OCI-M2 (cell line): Measurements from ENCODE around the gene PCMTD2.

Source experiments
- DNase-seq: peaks from one replicate; lab custom pipeline; 2025; ENCODE audit not compliant: unreplicated experiment; lab: John Stamatoyannopoulos, UW

The PCMTD2 gene

DNA sequence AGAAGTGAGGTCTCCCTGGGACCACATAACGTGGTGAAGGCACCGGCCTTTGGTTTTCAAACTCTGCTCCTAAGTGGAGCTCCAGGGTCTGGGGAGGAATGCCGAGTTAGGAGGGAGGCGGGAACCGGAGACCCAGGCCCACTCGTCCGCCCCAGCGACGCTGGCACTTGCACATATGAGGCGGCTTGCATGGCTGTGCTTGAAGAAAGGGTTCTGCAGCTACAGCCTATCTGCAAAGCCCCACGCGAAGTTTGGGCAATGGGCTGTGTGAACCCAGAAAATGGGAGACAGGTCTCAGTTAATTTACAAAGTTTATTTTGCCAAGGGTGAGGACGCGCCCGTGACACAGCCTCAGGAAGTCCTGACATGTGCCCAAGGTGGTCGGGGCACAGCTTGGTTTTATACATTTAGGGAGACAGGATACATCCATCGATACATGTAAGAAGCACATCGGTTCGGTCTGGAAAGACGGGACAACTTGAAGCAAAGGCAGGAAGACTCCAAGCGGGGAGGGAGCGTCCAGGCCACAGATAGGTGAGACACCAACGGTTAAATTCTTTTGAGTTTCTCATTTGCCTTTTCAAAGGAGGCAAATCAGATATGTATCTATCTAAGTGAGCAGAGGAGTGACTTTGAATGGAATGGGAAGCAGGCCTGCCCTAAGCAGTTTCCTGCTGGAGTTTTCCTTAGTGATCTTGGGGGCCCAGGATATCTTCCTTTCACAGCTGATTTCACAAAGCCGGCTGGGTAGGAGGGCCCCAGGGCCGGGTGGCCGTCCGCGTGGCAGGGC is 782 bp upstream of the PCMTD2 start:
- DNase-seq, result no peak

DNA sequence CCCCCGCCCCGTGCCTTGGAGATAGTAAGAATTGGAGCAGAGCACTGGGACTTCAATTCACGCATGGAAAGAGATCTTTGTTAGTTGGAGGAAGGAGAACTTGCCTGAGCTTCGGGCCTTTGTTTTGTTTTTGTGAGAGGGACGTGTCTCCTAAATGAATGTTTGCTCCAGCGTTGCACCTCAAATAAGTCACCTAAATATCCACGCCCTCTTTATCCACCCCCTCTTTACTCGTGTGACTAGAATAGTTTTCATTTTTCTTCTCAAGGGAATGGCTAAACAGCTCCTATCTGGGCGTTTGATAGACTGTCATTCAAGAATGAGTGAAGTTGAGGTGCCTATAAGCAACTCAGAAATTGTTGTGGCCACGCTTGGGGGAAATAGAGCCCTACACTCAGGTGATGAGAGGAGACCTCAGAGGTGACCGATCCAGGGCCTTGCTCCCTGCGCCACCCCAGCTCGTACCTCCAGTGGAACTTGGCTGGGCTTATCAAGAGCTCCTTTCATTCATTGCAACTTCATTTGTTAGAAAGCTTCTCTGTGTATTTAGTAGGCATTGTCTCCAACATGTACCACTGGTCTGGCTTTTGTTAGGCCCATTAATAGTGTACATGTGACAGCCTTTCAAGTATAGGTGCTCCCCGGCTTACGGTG is 861 bp downstream of the PCMTD2 start:
- no peak for DNase-seq

DNA sequence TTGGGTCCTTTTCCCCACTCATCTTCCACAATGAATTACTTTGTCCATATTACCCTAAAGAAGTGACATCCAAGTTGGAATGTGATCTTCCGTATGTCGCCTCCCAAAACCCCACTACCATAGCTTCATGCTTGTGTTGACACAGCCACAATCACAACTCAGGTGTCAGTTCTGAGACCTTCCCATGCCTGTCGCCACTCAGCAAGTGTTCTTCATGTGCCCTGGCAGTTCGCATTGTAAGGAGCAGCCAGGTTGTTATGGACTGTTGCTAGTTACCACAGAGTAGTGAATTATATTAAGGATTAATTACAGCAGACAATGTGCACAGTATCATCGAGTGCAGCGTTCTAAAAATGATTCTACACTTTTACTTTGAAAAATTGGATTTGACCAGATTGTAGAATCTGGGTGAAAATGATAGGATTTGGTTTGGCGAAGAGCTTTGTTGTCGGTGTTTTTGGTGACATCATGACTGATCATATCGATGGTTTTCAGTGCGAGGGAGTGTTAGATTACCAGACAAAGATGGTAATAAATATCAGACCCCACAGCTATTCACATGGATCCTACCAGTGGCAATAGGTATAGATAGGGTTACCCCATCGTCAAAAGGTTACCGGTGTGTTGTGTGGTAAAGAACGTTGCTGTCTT is 1.7 kb downstream of the PCMTD2 start:
- DNase-seq, result no peak

DNA sequence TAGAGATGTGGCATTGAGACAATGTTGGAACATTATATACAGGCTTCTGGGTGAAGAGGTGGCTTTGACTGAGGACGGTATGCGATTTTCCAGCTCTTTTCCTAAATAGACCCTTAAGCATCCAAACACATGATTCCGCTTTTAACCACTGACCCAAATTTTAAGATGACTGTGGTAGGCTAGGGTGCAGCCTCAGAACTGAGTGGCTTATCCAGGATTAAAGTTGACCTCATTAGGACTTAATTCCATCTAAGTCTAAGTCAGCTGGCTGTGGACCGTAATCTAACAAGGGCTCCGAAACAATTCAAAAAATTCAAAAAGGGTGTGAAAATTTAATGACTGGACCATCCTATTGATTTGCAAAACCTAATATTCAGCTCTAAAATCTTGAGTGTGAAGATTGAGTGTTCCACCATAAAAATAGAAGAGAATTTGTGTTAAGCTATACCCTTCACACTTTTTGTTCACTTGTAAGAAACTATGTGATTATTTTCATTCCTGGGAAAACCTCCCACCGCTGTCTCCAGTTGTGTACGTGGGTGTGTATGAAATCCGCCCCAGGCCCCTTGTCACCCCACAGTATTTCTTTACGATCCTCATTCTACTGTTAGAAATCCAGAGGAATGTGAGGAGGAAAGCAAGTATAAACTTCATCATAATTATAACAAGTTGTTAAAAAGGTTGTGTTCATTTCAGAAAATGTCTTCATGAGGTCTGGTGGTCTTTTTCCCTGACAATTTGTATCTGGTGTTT is 2.7 kb downstream of the PCMTD2 start:
- DNase-seq, result no peak

DNA sequence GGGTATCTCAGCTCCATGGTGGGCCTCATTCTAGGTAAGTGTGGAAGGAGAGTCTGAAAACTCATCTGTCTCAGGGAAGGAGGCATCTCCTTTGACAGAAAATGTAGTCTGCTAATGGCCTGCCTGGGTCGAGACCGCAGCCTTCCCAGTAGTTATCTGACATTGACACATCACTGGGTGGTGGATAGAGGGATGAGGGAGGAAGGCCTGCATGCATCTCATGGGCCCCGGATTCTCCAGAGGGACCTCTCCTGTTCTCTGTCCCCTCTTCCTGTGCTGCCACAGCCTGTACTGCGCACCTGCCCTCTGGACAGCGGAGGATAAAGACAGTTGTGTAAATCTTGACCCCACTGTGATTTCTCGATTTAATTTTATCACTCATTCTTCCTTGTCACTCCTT is 4.7 kb downstream of the PCMTD2 start:
- DNase-seq, result no peak

DNA sequence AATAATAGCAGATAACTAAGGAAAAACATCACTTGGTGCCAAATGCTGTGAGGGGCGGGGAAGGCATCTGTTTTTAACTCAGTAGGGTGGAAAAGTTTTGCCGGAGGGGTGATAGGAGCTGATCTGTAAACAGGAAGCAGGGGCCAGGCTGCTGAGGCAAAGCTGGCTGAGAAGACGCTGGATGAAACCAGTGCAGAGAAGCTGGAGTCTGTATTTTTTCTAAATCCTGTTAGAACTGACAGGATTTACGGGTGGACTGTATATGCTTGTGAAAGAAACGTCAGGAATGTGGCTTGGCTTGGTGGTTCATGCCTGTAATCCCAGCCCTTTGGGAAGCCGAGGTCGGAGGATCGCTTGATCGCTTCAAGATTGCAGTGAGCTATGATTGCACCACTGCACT is 5.6 kb downstream of the PCMTD2 start:
- no peak for DNase-seq

DNA sequence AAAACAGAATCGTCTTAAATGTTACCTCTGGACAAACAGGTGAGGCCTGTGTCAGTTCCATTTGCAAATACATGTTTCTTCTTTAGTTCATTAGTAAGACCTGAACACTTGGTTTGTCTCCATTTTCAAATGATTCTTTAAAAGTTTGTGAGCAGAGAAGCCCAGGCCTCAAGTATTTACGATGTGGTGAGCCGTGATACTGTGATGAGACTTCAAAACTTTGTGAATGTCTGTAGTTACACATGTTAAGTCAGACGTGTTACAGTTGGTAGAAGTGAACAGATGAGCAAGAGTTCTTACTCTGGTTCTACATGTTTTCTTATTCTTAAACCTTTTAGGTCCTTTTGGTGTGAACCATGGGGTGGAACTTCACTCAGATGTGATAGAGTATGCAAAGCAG is 8.5 kb downstream of the PCMTD2 start:
- DNase-seq, result no peak

DNA sequence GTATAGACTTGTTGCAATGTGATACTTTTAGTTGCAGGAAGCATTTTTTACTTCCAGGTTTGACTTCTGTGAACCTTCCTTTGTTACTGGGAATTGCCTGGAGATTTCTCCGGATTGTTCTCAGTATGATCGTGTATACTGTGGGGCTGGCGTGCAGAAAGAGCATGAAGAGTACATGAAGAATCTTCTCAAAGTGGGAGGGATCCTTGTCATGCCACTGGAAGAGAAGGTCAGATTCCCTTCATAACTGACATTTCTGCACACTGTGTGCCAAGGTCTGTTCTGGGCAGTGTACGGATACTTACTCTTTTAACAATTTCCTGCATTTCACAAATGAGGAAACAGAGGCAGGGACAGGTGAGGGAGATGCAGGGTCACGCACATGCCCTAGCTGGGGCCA is 9.7 kb downstream of the PCMTD2 start:
- DNase-seq, result no peak

DNA sequence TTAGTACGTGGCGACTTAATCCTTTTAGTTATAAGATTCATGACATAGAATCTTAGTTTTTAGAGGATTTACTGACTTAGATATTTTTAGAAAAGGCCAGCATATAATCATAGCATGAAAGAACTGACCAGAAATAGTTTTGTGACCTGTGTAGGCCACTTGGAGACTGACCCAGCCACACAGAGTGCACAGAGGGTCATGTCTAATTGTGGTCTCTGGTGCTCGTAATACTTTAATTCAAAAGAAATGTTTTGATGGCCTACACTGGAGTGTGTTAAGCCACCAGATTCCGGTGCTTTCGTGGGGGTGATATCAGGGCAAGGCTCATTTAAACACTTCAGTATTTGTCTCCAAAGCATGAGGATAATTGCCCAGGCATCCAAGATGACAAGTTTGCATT is 11.4 kb downstream of the PCMTD2 start:
- no peak for DNase-seq

DNA sequence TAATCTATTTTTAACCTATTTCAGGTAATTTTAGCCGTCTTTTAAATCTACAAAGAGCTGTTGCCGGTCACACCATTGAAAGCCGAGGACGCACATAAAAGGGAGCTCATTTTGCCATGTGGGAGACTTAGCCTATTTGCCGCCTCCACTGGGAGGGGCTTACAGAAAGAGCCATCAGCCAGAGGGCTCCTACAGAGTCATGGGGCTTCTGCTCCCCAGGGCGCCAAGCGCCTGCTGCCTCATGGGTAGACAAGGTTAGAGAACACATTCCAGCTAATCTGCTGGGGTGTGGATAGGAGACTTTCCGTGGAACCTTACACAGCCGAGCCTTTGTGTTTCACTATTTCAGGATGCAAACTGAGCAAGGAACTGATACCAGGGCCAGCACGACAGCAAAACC is 12.6 kb downstream of the PCMTD2 start:
- no peak for DNase-seq

DNA sequence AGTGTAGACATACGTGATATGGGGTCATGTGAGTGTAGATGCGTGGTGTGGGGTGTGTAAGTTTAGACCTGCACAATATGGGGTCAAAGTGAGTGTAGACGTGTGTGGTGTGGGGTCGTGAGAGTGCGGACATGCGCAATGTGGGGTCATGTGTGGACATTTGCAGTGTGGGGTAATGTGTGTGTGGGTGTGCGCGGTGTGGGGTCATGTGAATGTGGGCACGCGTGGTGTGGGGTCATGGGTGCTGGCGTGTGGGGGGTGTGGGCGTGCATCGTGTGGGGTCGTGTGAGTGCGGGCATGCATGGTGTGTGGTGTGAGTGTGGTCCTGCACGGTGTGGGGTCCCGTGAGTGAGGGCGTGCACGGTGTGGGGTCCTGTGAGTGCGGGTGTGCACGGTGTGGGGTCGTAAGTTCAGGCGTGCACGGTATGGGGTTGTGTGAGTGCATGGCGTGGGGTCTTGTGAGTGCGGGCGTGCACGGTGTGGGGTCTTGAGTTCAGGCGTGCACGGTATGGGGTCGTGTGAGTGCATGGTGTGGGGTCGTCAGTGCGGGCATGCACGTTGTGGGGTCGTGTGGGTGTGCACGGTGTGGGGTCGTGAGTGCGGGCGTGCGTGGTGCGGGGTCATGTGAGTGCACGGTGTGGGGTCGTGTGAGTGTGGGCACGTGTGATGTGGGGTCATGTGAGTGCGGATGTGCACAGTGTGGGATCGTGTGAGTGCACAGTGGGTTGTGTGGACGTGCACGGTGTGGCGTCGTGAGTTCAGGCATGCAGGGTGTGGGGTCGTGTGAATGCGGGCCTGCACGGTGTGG is 14.3 kb downstream of the PCMTD2 start:
- DNase-seq, result no peak

DNA sequence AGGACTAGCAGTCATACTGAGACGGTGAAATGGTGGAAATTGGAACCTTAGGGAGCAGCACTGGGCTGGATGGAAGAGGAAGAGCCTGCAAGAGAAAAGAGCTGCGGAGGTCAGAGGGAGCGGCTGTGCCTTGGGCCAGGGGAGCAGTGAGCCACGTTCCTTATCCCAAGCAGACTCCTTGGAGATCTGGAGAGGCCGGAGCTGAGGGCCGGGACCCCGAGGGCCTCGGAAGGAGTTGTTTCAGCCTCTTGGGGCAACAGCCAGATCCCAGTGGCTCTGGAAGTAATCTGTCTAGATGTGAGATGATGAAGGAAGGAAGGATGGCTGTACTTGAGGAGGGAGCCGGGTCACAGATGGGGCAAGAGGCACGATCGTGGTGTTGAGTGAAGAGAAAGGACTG is 16.1 kb downstream of the PCMTD2 start:
- DNase-seq, result no peak

DNA sequence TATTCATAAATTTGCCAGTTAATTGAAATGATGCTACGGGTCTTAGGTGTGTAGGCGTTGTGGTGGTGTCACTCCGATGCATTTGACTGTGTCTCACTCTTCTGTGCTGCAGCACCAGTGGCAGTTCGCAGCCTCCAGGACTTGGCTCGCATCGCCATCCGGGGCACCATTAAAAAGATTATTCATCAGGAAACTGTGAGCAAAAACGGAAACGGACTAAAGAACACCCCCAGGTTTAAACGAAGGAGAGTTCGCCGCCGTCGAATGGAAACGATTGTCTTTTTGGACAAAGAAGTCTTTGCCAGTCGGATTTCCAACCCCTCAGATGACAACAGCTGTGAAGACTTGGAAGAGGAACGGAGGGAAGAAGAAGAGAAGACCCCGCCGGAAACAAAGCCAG is 17.6 kb downstream of the PCMTD2 start:
- no peak for DNase-seq

DNA sequence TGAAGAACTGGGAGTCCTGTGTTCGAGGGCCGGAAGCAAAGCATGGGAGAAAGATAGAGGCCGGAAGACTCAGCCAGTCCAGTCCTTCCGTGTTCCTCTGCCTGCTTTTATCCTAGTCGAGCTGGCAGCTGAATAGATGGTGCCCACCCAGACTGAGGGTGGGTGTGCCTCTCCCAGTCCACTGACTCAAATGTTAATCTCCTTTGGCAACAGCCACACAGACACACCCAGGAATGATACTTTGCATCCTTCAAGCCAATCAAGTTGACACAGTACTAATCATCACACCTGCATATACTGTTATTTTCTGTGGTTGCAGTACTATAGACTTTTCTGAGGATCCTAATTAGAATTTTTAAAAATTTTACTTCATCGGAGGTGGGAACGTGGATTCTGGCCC is 21.3 kb downstream of the PCMTD2 start:
- no peak for DNase-seq

DNA sequence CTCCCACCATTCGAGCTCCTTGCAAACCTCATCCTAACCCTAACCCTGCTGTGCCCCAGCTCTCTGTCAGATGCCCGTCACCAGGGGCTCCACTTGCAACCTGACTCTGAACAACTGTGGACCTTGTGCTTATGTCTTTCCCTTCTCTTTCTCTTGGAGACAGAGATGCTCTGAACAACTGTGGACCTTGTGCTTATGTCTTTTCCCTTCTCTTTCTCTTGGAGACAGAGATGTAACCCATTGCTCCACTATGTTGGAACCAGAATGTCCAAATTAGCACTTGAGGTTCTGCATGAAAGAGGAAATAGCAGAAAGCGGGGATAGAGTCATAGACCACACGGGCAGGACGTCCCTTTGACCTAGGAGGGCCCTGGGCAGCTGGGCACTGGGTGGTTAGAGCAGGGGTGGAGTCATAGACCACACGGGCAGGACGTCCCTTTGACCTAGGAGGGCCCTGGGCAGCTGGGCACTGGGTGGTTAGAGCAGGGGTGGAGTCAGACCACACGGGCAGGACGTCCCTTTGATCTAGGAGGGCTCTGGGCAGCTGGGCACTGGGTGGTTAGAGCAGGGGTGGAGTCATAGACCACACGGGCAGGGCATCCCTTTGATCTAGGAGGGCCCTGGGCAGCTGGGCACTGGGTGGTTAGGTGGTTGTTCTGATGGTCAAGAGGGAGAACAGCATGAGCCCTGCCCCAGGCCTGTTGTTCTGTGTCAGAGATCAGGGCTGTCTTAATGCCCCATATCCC is 22.2 kb downstream of the PCMTD2 start:
- DNase-seq, result no peak

DNA sequence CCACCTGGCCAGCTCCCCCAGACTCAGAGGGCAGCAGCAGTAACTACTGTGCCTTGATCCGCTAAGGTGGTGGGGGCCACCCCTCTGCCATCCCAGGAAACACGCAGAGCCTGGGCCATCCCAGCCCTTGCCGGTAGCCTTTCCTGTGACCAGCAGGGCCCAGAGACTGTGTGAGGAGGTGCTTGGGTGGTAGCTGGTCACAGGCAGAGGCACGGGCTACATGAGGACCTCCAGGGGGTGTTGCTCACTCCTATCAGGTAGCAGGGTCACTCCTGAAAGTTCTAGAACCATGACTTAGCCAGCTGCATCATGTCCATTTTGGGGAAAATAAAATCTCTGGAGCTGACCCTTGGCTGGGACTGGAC is 22.8 kb downstream of the PCMTD2 start:
- no peak for DNase-seq

DNA sequence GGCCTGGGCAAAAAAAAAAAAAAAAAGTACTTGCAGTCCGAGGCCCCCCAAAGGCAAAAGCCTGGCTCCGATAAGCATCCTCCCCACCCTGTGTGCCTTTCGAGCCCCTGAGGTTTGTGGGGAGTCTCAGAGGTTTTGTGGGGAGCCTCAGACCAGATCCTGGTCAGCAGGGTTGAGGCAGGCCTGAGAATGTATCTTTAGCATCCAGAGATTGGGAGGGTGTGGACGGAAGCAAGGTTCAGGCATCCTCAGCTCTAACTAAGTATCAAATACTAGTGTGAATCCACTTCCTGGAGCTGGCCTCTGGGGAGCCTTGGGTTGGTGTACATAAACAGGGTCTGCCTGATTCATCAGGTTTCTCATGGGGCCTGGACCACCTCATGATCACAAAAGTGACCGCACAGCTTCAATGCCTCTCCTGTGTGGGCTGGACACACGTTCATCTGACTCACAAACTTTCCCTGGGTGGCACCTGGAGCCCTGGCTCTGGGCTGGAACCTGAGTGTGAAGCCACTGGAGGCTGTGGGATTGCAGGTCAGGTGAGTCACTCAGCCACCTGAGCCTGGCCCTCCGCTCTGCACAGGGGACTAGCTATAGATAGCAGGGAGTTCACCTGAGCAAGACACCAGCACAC is 24.4 kb downstream of the PCMTD2 start:
- no peak for DNase-seq

DNA sequence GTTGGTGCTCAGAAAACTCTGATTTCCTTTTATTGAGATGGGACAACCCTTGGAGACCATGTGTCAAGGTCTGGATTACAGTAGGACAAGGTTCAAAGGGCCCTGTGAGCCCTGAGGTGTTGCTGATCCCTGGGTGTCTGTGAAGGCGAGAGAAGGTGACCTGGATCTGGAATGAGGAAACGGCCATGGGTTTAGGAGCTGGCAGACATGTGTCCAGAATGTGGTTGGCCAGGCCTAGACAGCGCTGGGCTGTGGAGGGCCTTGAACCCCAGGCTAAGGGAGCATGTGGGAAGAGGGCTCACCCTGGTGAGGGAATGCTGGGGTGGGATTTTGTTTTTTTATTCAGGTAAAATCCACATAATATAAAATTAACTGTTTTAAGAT is 24.9 kb downstream of the PCMTD2 start:
- DNase-seq, result no peak

DNA sequence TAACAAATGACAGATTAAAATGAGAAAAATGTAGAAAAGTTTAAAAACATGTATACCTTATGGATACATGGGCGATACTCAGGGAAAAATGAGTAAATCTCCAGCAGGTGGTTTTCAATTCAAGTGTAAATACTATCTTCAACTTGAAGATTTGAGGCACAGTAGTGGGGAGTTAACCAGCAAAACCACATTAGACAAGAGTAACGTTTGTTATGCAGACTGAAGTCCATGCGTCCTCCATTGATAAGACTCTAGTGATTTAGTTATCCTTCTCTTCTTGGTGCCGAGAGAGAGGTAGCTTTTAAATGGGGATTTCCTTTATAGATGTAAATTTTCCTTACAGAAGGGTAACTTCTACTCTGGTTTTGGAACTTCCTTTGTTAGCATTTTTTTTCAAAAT is 28.1 kb downstream of the PCMTD2 start:
- DNase-seq, result no peak
